ENCODE data around the gene IFT88.

GRCh38 chr13:20740021-20740420, 173.1 kb downstream of the IFT88 start:
- no peak for TF ChIP-seq CTCF (IDR thresholded peaks at IDR 0.05)
- TF ChIP-seq POLR2A (IDR thresholded peaks at IDR 0.05) = no peak
